ENCODE results near the gene ARL3.

DNA sequence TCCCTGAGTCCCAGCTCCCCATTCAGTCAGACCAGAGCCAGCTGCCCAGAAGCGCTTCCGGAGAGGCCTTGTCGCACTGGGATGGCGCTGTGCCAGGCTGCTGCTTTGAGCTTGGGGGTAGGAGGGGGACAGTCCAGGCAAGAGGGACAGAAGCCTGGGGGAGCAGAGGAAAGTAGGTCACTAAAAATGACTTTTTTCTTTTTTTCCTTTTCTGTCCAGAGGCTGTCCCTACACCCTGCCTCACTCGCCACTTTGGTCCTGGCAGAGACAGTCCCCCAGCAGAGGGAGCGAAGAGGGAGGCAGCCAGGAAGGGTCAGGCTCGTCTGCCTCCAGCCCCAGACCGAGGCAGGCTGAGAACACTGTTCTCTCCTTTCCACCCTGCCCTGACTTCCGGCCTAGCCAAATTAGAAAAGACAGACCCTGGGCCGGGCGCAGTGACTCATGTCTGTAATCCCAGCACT lies 85.7 kb downstream of the ARL3 start:
- TF ChIP-seq, protein P1, sequence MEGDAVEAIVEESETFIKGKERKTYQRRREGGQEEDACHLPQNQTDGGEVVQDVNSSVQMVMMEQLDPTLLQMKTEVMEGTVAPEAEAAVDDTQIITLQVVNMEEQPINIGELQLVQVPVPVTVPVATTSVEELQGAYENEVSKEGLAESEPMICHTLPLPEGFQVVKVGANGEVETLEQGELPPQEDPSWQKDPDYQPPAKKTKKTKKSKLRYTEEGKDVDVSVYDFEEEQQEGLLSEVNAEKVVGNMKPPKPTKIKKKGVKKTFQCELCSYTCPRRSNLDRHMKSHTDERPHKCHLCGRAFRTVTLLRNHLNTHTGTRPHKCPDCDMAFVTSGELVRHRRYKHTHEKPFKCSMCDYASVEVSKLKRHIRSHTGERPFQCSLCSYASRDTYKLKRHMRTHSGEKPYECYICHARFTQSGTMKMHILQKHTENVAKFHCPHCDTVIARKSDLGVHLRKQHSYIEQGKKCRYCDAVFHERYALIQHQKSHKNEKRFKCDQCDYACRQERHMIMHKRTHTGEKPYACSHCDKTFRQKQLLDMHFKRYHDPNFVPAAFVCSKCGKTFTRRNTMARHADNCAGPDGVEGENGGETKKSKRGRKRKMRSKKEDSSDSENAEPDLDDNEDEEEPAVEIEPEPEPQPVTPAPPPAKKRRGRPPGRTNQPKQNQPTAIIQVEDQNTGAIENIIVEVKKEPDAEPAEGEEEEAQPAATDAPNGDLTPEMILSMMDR (IDR thresholded peaks at IDR 0.05; ENCODE audit: insufficient read depth, low read depth, low read length), result no peak
- TF ChIP-seq EZH2 (IDR thresholded peaks at IDR 0.05; ENCODE audit: insufficient read depth, low read length), result no peak

All from astrocyte (in vitro differentiated cells and primary cell).